HG03342 (cell line): ENCODE measurements around the gene CDK11A.
A peak's percentile ranks its signal among the peaks of the same experiment; 100 is the strongest.
"Not testable (repeated sequence)": the region's sequence is repeated elsewhere in the genome, so short reads cannot be mapped to it uniquely, and the experiment has no call there.

Experiments used
- ATAC-seq: cut with Tn5 transposase; IDR thresholded peaks from one replicate; pipeline ENCODE4 v1.9.1; 2021; ENCODE audit warnings: mild to moderate bottlenecking, moderate library complexity; ENCODE audit not compliant: unreplicated experiment

Gene CDK11A

DNA sequence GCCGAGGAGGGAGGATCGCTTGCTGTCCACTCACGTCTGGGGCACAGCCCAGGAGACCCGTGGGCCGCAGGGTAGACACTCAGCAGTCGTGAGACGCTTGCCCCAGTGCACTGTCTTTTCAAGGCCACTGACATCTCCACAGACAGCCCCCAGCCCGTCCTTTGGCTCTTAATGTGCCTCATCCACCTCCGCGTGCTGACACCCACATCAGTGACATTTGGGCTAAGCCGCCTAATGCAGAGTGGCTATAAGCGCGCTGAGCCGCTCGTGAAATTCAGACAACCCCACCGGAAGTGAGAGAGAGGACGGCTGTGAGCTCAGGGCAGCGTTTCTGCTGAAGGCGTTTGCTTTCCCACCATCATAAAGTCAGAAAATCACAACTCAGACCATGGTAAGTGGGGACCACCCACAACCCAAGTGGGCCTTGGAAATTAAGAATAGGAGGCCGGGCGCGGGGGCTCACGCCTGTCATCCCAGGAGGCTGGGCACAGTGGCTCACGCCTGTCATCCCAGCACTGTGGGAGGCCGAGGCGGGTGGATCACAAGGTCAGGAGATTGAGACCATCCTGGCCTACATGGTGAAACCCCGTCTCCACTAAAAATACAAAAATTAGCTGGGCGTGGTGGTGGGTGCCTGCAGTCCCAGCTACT is 40.0 kb downstream of the CDK11A start:
- ATAC-seq, result no peak

DNA sequence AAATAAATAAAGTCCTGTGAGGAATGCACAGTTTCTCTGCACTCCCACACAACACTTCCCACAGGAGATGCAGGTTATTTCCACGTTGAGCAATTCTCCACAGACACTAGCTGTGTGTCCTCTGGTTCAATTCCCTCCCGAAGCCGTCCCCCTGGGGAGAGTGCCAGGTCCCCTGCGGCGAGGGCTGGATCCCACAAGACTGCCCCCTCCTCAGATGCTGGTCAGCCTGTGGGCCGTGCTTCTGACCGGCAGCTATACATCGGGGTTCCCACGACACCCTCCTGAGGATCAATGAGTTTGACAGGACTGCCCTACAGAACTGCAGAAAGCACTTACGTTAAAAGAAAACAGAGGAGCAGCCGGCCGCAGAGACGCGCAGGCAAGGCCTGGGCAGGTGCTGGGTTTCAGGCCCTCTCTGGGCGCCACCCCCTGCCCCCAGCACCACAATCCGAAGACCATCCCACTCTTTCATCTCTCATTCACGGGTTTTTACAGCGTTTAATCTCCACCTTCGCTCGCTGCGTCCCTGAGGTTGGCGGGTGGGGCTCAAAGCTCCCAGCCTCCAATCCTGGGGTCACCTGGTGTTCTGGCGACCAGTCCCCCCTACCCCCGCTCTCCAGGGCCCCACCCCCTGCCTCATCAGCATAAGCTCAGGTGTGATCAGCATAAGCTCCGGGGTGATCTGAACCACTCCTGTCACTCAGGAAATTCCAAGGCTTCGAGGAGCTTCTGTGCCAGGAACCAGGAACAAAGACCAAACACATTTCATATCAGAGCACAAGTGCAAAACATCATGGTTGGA is 40.9 kb downstream of the CDK11A start:
- ATAC-seq, result no peak

DNA sequence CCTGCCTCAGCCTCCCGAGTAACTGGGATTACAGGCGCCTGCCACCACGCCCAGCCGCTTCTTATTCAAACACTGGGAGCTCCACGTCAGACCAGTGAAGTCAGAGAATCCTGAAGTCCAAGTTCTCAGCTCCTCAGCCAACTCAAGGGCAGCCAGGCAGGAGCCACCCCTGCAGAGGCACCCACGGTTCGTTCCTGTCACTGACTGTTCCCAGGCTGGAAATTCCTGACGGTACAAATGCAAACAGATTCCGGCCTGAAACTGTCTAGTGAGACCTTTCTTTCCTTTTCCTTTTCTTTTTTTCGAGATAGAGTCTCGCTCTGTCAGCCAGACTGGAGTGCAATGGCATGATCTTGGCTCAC is 43.3 kb downstream of the CDK11A start:
- no peak for ATAC-seq

DNA sequence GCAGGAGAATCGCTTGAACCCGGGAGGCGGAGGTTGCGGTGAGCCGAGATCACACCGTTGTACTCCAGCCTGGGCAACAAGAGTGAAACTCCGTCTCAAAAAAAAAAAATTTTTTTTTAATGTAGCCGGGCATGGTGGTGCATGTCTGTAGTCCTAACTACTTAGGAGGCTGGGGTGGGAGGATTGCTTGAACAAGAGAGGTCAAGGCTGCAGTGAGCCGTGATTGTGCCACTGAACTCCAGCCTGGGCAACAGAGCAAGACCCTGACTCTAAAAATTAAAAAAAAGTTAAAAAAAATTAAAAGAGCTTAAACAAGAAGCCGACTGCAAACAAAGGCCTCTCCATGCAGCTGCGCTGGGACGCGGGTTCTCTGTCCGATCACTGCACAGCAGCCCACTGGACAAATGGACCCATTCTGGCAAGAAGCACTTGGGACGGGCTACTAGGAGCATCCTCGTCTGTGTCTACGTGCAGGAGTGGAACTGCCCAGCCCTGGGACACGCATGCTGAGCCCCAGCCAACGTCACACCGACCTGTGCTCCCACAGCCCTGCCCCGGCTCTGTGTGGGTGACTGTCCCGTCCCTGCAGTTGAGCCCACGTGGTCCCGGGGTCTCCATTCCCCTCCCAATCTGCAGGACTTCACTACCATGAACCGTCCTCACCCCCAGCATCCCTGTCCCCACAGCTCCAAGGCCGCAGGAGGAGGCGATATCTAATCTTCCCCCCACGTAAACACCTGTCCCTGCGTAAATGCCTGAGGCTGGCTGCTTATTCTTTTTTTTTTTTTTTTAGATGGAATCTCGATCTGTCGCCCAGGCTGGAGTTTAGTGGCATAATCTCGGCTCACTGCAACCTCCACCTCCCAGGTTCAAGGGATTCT is 43.9 kb downstream of the CDK11A start:
- ATAC-seq, result no peak

DNA sequence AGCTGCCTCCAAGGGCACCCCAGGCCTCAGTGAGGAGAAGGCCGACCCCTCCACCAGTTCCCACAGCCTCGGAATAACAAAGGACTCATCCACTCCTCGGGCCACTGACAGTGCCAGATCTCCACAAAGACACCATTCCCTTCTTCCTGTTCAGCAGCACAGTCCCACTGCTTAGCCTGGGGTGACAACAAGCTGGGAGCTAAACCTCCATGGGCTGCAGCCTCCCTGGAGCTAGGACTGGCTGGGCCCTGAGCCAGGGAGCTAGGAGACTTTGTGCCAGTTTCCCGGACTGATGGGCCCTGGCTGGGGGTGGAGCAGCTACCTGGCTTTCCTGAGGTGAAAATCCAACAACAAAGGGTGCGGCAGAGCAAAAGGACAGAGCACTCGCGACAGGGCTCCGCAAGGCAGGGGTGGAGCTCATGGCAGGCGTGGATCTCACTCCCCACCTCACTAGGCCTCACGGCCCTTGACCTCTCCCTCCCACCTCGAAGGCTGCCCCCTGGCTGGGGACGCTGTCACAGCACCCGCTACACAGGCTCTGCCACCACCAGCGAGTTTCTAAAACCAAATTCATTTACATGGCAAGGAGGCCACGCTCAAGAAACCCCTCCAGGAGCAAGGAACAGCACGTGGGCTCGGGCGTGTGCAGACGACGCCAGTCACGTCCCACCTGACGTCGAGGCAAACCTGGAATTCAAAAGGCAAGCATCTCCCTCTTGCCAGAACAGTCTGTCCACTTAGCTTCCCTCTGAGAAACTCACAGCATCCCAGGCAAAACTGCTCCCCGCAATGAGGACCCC is 45.4 kb downstream of the CDK11A start:
- ATAC-seq, result no peak

DNA sequence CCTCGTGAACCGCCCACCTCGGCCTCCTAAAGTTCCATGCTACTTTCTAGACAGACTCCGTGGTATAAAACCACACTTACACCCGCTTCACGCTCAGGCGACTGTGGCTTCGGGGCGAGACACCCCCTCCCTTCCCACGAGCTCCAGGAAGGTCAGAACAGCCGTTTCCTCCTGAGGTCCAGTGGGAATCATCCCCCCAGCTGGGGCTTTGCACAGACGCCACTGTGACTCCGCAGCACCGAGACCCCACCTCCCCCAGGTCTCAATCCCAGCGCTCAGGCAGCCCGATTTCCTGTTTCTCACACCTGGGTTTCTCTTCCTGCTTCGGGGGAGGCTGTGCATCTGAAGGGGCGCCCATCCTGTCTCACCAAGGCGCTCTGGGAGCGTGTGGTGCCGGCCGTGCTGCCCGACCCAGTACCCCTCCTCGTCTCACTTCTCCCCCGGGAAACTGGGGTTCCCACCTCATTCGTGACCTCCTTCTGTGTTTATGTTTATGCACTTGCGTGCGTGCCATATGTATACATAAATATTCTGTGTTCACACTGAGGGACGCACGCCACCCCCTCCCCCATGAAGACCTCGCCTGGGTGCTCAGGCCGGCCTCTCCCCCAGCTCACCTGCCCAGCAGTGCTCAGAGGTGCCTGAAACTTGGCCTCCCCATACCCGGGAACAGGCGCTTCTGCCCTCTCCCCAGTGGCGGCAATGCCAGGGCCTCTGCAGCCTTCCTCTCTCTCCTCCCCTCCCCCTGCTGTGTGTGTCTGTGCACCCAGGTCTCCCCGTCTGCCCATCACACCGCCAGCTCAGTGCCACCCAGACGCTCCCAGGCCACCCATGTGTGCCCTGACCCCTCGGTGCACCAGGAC is 46.2 kb downstream of the CDK11A start:
- peak; percentile 66 for ATAC-seq

DNA sequence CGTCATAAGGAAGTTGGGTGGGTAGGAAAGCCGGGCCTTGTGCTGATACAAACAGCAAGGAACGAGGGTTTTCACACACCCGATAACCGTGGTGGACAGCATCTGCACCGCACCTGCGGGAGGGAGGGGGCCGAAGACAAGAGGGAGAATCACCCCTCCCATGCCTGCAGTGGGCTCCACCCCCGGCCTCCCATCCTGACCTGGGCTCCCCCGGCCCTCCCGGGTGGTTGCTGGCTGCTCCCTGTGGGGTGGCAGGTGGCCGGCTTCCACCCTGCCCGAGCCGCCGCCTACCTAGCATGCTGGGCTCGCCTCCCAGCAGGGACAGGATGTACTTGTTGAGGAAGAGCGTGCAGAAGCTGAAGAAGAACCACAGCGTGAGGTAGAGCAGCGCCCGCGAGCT is 48.1 kb downstream of the CDK11A start:
- not testable (repeated sequence) for ATAC-seq

DNA sequence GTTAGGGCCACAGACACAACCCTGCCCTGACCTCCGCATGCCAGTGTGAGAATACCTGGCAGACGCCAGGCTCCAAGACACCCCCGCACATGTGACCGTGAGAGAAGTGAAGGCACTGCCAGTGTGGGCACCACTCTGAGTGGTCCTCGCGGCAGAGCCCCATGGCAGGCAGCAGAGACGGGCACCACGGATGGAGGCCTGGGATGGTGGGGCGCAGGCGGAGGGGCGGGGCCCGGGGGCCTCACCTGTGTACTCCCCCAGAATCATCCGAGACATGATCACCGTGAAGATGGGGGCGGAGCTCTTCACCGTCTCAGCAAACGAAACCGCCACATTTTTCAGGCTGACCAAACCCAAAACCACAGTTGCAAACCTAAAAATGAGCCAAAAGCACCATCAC is 48.9 kb downstream of the CDK11A start:
- not testable (repeated sequence) for ATAC-seq

DNA sequence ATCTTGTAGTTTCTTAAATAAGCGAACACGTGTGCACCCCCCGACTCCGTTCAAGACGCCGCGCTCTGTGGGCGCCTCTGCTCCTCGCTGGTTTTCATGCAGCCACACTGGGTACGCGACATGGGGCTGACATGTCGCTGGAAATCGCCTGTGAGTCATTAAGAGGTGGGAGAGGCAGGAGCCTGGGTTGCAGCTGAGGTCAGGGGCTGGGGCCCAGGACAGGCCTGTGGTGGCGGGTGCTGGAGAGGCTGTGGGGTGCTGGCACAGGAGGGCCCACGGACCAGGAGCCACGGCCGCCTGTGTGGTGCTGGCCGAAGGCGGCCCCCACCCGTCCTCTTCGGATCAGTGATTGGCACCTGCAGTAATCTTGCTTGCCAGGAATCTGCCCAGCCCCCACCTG is 49.4 kb downstream of the CDK11A start:
- ATAC-seq, result not testable (repeated sequence)

DNA sequence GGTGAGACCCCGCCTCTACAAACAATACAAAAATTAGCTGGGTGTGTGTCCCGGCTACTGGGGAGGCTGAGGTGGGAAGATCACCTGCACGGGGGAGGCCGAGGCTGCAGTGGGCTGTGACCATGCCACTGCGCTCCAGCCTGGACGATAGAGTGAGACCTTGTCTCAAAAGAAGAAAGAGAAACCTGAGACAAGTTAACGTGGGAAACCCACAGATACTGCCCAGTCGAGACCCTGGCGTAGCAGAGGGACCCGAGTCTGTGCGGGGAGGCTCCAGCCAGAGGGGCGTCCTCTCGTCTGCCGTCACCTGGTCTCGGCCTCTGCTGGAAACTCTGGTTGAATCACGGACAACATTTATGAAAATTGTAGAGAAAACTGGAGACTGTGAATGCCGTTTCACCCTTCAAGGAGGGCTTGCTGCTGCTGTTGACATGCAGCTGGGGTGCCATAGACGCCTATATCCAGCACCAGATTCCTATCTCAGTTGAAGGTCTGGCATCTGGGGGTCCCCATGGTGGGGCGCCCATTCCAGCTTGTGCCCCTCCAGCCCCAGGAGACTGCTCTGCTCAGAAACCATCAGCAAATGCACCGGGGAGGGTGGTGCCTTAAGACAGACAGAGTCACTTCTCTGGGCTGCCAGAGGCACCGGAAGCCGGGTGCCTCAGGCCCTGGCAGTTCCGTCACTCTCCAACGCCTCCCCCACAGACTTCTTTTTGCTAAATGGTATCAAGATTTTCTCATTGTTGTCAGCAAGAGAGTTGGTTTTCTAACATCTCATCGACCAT is 51.8 kb downstream of the CDK11A start:
- ATAC-seq, result no peak

DNA sequence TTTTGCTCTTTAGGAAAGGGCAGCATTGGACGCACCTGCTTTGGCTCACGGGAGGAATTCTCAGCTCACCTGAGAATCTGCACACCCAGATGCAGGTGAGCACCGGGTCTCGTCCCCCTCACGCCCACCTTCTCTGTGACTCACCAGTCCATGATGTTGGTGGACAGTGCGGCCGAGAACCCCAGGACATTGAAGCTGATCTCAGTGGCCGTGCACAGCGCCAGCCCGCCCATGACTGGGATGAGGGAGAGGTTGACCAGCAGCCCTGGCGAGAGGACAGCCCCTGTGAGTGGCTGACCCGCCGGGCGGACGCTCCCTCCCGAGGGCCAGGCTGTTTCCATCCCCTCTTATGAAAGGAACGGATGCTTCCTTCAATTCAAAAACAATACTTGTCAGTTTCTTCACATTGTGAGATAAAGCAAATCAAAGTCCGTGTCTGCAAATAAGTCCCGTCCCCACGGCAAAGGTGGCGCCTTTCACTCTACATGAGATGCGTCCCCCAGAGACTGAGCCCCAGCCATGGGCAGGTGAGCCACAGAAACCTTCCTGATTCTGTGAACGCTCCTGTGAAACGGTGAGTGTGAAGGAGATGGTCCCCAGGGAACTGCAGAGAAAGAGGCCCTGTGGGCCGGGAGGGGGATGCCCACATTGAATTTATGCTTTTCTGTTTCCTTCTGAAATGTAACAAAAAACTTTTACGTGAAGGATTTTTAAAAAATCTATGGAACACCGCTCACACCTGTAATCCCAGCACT is 52.6 kb downstream of the CDK11A start:
- no peak for ATAC-seq

DNA sequence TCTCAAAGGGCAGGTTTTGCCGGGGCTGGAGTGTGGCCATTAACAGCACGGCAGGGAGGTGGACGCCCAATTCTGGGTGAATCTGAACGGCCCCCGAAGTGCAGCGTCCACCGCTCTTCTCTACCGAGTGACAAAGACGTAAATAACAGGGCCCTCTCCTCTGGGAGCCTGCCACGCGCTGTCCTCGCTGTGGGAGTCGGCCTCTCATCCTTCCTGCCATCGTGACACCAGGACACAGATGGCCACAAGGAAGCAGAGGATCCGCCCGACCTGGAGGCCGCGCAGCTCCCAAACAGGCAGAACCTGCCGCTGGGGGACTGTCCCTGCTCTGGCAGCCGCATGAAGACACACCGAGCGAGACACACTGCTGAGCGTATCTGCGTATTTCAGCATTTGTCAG is 53.3 kb downstream of the CDK11A start:
- ATAC-seq, result no peak

DNA sequence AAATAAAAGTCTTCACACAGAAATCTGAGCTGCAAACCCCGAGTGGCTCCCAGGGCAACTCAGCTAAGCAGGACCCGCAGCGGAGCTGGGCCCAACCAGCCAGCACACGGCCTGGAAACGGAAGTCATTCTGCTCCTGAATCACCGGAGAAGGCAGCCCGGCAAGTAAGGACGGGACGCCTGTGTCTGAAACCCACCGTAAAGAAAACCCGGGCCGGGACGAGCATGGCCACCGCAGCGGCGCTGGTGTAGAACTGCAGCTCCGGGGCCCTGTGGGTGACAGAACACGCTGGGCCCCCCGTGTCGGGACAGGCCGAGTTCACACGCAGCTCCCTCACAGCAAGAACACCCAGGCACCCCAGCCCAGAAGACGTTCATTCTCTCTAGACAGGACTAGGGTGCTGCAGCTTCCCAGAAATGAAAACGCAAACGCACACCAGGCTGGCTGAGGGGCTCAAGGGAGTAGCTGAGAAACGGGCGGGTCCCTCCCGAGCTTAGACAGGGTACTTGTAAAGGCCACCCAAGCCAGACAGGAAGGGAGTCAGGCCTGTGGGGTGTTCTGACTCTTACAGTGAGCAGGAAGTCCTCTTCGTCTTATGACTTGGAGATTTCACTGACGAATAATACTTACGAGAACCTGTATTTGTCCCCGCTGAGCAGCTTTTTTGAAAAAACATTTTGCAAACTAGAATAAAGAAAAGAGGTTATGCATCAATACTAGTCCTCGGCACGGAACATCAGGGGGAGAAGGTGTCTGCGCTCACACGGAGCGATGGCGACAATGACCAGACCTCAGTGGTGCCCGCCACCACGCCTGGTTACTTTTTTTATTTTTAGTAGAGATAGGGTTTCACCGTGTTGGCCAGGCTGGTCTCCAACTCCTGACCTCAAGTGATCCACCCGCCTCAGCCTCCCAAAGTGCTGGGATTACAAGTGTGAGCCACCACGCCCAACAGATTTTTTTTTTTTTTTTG is 54.4 kb downstream of the CDK11A start:
- no peak for ATAC-seq

DNA sequence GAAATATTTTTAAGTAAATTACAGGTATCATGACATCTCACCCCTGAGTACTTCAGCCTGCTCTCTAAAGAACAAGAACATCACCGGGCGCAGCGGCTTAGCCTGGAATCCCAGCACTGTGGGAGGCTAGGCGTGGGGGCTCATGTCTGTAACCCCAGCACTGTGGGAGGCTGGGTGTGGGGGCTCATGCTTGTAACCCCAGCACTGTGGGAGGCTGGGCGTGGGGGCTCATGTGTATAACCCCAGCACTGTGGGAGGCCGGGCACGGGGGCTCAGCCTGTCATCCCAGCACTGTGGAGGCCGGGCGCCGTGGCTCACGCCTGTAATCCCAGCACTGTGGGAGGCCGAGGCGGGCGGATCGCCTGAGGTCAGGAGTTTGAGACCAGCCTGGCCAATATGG is 57.6 kb downstream of the CDK11A start:
- no peak for ATAC-seq

DNA sequence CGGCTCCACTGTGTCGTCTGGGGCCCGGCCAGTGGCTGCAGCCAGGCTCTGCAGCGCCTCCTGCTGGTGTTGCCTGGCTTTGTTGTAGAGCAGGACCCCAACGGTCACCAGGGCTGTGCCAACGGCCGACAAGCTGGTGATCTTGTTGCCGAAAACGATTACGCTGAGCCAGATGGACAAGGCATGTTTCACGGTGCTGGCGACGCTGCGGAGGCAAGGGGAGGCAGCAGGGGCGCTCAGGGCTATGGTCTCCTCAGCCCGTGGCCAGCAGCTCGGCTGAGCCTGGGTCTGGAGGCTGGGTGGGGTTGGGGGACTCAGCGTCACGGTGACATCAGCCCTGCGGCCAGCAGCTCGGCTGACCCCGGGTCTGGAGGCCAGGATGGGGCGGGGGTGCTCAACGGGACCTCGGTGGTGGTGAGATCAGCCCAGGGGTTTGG is 58.3 kb downstream of the CDK11A start:
- ATAC-seq, result no peak

DNA sequence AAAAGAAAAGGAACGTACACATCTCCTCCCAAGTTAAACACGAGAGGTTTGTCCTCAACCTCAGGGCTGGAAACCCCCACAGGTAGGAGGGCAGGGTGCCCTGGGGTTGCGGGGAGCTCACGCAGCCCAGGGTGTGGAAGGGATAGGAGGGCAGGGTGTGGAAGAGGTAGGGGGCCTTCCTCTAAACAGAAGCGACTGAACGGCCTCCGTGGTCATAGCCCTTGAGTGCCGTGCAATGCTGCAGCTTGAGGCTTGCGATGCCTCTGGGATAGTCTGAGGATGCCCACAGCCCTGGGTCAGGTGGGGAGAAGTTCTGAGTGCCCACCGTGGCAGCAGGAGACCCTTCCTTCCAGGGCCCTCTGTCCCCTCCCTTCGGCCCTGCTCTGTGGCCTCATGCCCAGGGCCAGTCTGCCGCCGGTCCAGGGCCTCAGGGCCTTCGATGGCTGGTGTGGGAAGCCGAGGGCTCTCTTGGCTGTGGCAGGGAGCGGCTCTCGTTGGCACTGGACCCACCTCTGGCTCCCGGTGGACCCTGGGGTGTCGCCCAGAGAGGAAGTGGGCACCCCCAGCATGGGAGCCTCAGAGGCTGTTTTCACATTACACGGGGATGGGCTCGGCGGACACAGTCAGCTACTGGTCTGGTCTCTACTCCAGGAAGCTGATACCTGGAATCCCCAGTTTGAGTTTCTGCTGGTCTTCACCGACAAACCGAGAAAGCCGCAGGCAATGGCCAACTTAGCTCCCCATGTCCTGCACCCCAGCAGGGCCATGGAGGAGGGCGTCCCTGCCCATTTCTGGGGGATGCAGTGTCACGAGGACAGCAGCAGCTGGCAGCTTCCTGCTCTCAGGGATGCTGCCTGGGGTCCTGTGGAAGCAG is 59.0 kb downstream of the CDK11A start:
- no peak for ATAC-seq
